WTC11 (cell line): ENCODE results near the gene PPP5C. TPM values are rescaled to one million over a fixed set of nuclear protein-coding genes. Genes with fewer than 3 reads are reported as not detected.
A peak's percentile ranks its signal among the peaks of the same experiment; 100 is the strongest.

Experiments used
- ATAC-seq: fragments of 200-7000 bp; cut with Tn5 transposase; 2 replicates; pipeline ENCODE4 v1.10.0; 2021; ENCODE audit warnings: mild to moderate bottlenecking, moderate library complexity
- CTCF ChIA-PET: fragments of 300-600 bp; sonication (Branson Sonifier 250); formaldehyde crosslinking; loops from one replicate; lab custom pipeline; 2021; ENCODE audit warnings: antibody characterized with exemption; lab: Charles Lee
- POLR2A ChIA-PET: fragments of 350-600 bp; sonication (Branson Sonifier 250); formaldehyde crosslinking; loops from one replicate; lab custom pipeline; 2021; ENCODE audit warnings: antibody characterized with exemption; lab: Charles Lee
- DNase-seq: peaks from one replicate; pipeline ENCODE4 v3.0.0; 2021; ENCODE audit warnings: low spot score
- H3K27ac Mint-ChIP-seq: 2 replicates; pipeline ENCODE4 v1.8.0; 2021; ENCODE audit warnings: mixed read lengths
- H3K27me3 Mint-ChIP-seq: 2 replicates; pipeline ENCODE4 v1.8.0; 2021; ENCODE audit warnings: low read depth, mild to moderate bottlenecking, moderate library complexity, mixed read lengths
- H3K36me3 Mint-ChIP-seq: 2 replicates; pipeline ENCODE4 v1.8.0; 2021; ENCODE audit warnings: mixed read lengths
- H3K4me1 Mint-ChIP-seq: 2 replicates; pipeline ENCODE4 v1.8.0; 2022; ENCODE audit warnings: mixed read lengths
- H3K4me3 Mint-ChIP-seq: 2 replicates; pipeline ENCODE4 v1.8.0; 2021; ENCODE audit warnings: mild to moderate bottlenecking, moderate library complexity, mixed read lengths
- H3K9me3 Mint-ChIP-seq: 2 replicates; pipeline ENCODE4 v1.8.0; 2021; ENCODE audit warnings: mixed read lengths
- CREM ChIP-seq: sonication (generic); formaldehyde crosslinking; IDR thresholded peaks from 2 replicates; pipeline ENCODE4 v1.8.1; 2022; ENCODE audit warnings: mild to moderate bottlenecking, missing genetic modification reagents, moderate library complexity
- ETV6 ChIP-seq: sonication (generic); formaldehyde crosslinking; IDR thresholded peaks from 2 replicates; pipeline ENCODE4 v1.8.1; 2022; ENCODE audit warnings: mild to moderate bottlenecking, missing genetic modification reagents
- RELA ChIP-seq: sonication (generic); formaldehyde crosslinking; IDR thresholded peaks from 2 replicates; pipeline ENCODE4 v1.8.1; 2022; ENCODE audit warnings: missing genetic modification reagents, mild to moderate bottlenecking, borderline replicate concordance
- SMAD4 ChIP-seq: sonication (generic); formaldehyde crosslinking; IDR thresholded peaks from 2 replicates; pipeline ENCODE4 v1.8.0; 2022; ENCODE audit warnings: mild to moderate bottlenecking, missing genetic modification reagents
- TEAD4 ChIP-seq: sonication (generic); formaldehyde crosslinking; IDR thresholded peaks from 2 replicates; pipeline ENCODE4 v1.8.0; 2022; ENCODE audit warnings: mild to moderate bottlenecking, missing genetic modification reagents
- ZBTB21 ChIP-seq: sonication (generic); formaldehyde crosslinking; IDR thresholded peaks from 2 replicates; pipeline ENCODE4 v1.8.1; 2023; ENCODE audit warnings: mild to moderate bottlenecking, missing genetic modification reagents, borderline replicate concordance
- ZNF121 ChIP-seq: sonication (generic); formaldehyde crosslinking; IDR thresholded peaks from 2 replicates; pipeline ENCODE4 v1.8.0; 2023; ENCODE audit warnings: missing genetic modification reagents
- ZNF232 ChIP-seq: sonication (generic); formaldehyde crosslinking; IDR thresholded peaks from 2 replicates; pipeline ENCODE4 v1.8.0; 2022; ENCODE audit warnings: mild to moderate bottlenecking, missing genetic modification reagents
- ZNF396 ChIP-seq: fragments of 250-450 bp; sonication (Bioruptor Pico); IDR thresholded peaks from 2 replicates; pipeline ENCODE4 v1.8.0; 2021; ENCODE audit warnings: mild to moderate bottlenecking, moderate library complexity, borderline replicate concordance
- ZNF671 ChIP-seq: fragments of 250-450 bp; sonication (Bioruptor Pico); IDR thresholded peaks from 2 replicates; pipeline ENCODE4 v1.8.0; 2021; ENCODE audit warnings: mild to moderate bottlenecking
- total RNA-seq: library from RNA; stranded (reverse); gene quantifications from 3 replicates; pipeline ENCODE4 v1.2.3, GENCODE V29; 2021
- TF ChIP-seq, protein P1 (sequence below): fragments of 200-600 bp; IDR thresholded peaks from 2 replicates; pipeline ENCODE4 v1.8.0; 2022; ENCODE audit warnings: antibody characterized with exemption
- TF ChIP-seq, protein P2 (sequence below): sonication (generic); formaldehyde crosslinking; IDR thresholded peaks from 2 replicates; pipeline ENCODE4 v1.8.0; 2022; ENCODE audit warnings: missing genetic modification reagents
- TF ChIP-seq, protein P3 (sequence below): sonication (generic); formaldehyde crosslinking; IDR thresholded peaks from 2 replicates; pipeline ENCODE4 v1.8.0; 2022; ENCODE audit warnings: mild to moderate bottlenecking, missing genetic modification reagents
- TF ChIP-seq, protein P4 (sequence below): sonication (generic); formaldehyde crosslinking; IDR thresholded peaks from 2 replicates; pipeline ENCODE4 v1.8.1; 2022; ENCODE audit warnings: low read depth, mild to moderate bottlenecking, moderate library complexity, missing genetic modification reagents, borderline replicate concordance
- TF ChIP-seq, protein P5 (sequence below): fragments of 250-450 bp; sonication (Bioruptor Pico); IDR thresholded peaks from 2 replicates; pipeline ENCODE4 v1.8.0; 2021; ENCODE audit warnings: mild to moderate bottlenecking
- TF ChIP-seq, protein P6 (sequence below): sonication (generic); formaldehyde crosslinking; IDR thresholded peaks from 2 replicates; pipeline ENCODE4 v1.8.1; 2023; ENCODE audit warnings: mild to moderate bottlenecking, missing genetic modification reagents, borderline replicate concordance

PPP5C gene
- total RNA-seq, 1 experiment from 2014 or later, result 107 TPM

DNA sequence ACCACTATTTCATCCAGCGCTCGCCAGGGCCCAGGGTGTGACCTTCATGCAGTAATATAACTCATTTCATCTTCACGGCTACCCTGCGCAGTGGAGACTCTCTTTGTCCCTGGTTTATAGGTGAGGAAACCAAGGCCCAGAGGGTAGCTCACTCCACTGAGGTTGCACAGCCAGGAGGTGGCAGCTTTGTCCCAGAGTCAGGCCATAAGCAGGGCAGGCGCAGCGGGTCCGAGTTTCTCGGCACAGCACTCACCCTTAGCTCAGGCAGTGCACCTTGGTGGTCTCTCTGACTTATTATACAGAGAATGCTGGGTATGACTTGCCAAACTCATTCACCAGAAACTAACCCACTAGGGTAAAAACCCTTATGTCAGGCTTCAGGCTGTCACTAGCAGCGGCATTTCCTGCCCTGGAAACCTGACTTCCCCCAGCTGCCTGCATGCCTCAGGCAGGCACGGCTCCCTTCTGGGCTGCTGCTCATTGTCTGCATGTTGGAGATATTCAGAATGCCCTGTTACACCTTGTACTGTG is 24.5 kb downstream of the PPP5C start:
- no peak for TF ChIP-seq TEAD4 (CRISPR knock-in tag)
- H3K4me1 Mint-ChIP-seq, result peaks cover 39% of the 10 kb centered on the region
- no peak overlapping the region for H3K4me3 Mint-ChIP-seq
- CTCF ChIA-PET, result interaction anchor here (0.6 to 3.4 kb wide), 19 partner anchors 10 to 294 kb away, joined by 3 to 35 read pairs (median 5); partner anchors contain the start of genes HIF3A and PPP5C
- H3K27me3 Mint-ChIP-seq, result no peaks in the 10 kb centered on the region
- no peaks in the 10 kb centered on the region for H3K9me3 Mint-ChIP-seq
- POLR2A ChIA-PET, result interaction anchor here (1.1 kb wide), 1 partner anchor 10 kb away, joined by 3 read pairs; no protein-coding TSS in a partner anchor
- peaks cover 17% of the 10 kb centered on the region for H3K36me3 Mint-ChIP-seq
- peak overlapping the region; percentile 97 for H3K27ac Mint-ChIP-seq
- 0 out of 2 replicates have a peak, but pooled peaks have one; percentile 3 for ATAC-seq
- no peak for DNase-seq

DNA sequence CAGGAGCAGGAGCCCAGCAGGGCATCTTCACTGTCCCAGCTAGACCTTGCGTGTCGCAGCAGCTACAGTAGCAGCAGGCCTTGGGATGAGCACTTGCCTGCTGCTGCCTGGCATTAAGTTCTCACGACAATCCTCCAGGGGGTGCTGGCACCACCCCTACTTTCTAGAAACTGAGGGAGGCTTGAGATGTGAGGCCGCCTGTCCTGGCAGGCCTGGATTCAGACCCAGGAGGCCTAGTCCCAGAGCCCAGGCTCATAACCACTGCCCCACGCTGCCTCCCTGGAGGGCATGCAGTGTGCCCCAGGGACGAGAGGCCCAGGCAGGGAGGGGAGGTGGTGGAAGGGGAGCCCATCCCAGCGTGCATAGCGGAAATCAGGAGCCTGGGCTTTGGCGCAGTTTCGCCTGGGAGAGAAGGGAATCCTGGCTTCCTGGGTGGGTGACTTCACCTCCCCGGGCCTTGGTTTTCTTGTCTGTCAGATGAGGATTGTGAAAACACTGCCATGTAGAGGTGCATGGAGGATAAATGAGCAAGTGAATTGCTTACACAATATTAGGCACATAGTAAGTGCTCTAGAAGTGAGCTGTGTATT is 26.1 kb downstream of the PPP5C start:
- DNase-seq, result peak; percentile 54
- no peaks in the 10 kb centered on the region for H3K9me3 Mint-ChIP-seq
- H3K27me3 Mint-ChIP-seq, result no peaks in the 10 kb centered on the region
- H3K27ac Mint-ChIP-seq, result peak overlapping the region; percentile 97
- ChIA-PET CTCF (interaction anchor here (0.6 to 3.8 kb wide), 39 partner anchors 9 to 296 kb away, joined by 3 to 35 read pairs (median 4); partner anchors contain the start of genes CCDC8, HIF3A, PNMA8B and PPP5C), POLR2A (no interaction called here)
- ATAC-seq, result peak; percentile 48
- H3K4me1 Mint-ChIP-seq, result peaks cover 39% of the 10 kb centered on the region
- H3K36me3 Mint-ChIP-seq, result peaks cover 33% of the 10 kb centered on the region
- H3K4me3 Mint-ChIP-seq, result peak overlapping the region; percentile 25
- TF ChIP-seq ZBTB21 (CRISPR knock-in tag) (peak; percentile 58; the same call in 1 of the 2 replicates), ETV6 (peak; percentile 36; the same call in 1 of the 2 replicates)
- TF ChIP-seq, protein P1, sequence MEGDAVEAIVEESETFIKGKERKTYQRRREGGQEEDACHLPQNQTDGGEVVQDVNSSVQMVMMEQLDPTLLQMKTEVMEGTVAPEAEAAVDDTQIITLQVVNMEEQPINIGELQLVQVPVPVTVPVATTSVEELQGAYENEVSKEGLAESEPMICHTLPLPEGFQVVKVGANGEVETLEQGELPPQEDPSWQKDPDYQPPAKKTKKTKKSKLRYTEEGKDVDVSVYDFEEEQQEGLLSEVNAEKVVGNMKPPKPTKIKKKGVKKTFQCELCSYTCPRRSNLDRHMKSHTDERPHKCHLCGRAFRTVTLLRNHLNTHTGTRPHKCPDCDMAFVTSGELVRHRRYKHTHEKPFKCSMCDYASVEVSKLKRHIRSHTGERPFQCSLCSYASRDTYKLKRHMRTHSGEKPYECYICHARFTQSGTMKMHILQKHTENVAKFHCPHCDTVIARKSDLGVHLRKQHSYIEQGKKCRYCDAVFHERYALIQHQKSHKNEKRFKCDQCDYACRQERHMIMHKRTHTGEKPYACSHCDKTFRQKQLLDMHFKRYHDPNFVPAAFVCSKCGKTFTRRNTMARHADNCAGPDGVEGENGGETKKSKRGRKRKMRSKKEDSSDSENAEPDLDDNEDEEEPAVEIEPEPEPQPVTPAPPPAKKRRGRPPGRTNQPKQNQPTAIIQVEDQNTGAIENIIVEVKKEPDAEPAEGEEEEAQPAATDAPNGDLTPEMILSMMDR, result peak; percentile 15; the same call in 1 of the 2 replicates
- TF ChIP-seq, protein P2, sequence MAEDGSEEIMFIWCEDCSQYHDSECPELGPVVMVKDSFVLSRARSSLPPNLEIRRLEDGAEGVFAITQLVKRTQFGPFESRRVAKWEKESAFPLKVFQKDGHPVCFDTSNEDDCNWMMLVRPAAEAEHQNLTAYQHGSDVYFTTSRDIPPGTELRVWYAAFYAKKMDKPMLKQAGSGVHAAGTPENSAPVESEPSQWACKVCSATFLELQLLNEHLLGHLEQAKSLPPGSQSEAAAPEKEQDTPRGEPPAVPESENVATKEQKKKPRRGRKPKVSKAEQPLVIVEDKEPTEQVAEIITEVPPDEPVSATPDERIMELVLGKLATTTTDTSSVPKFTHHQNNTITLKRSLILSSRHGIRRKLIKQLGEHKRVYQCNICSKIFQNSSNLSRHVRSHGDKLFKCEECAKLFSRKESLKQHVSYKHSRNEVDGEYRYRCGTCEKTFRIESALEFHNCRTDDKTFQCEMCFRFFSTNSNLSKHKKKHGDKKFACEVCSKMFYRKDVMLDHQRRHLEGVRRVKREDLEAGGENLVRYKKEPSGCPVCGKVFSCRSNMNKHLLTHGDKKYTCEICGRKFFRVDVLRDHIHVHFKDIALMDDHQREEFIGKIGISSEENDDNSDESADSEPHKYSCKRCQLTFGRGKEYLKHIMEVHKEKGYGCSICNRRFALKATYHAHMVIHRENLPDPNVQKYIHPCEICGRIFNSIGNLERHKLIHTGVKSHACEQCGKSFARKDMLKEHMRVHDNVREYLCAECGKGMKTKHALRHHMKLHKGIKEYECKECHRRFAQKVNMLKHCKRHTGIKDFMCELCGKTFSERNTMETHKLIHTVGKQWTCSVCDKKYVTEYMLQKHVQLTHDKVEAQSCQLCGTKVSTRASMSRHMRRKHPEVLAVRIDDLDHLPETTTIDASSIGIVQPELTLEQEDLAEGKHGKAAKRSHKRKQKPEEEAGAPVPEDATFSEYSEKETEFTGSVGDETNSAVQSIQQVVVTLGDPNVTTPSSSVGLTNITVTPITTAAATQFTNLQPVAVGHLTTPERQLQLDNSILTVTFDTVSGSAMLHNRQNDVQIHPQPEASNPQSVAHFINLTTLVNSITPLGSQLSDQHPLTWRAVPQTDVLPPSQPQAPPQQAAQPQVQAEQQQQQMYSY (CRISPR knock-in tag), result peak; percentile 36; the same call in 1 of the 2 replicates
- TF ChIP-seq, protein P3, sequence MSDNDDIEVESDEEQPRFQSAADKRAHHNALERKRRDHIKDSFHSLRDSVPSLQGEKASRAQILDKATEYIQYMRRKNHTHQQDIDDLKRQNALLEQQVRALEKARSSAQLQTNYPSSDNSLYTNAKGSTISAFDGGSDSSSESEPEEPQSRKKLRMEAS (CRISPR knock-in tag), result no peak

DNA sequence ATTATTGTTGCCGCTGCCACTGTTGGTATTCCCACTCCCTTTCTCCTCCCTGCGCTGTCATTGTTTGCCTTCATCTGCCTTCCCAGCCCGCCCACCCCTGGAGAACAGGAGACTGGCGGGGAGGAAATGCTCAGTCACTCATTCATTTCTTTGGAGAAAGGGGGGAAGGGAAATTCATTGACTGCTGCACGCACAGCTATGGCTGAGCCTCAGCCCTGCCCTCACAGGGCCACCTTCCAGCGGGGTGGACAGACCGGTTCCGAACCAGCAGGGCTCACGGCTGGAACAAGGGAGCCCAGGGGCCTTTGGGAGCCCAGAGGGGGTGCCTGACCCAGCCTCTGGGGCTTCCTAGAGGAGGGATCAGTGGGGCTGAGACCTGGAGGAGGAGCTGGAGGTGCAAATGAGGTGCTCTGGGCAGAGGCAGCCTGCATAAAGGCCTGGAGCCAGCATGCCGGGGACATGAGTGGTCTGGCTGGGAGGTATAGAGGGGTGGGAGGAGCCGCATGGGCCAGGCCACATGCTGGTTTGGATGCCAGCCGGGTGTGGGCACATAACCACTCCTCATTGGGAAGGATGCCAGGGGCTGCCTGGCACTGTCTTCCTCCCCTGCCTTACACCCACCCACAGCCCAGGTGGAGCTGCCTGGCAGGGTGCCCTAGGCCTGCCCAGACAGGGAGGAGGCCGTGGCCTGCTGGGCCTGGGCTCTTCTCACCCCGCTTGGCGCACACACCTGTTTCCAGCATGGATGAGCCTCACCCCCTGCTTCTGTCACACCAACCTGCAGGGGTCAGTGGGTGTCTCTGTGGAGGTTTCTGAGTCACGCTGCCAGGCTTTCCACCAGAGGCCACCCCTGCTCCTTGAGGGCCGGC is 26.8 kb downstream of the PPP5C start:
- Mint-ChIP-seq H3K4me1 (peaks cover 39% of the 10 kb centered on the region), H3K4me3 (peak overlapping the region; percentile 40), H3K36me3 (peaks cover 38% of the 10 kb centered on the region), H3K27me3 (no peaks in the 10 kb centered on the region), H3K27ac (peak overlapping the region; percentile 97), H3K9me3 (no peaks in the 10 kb centered on the region)
- peak; percentile 61 for DNase-seq
- ChIA-PET POLR2A (no interaction called here), CTCF (interaction anchor here (0.6 to 3.8 kb wide), 21 partner anchors 10 to 345 kb away, joined by 3 to 35 read pairs (median 4); partner anchors contain the start of gene PPP5C)
- peak; percentile 86 for ATAC-seq
- TF ChIP-seq ZNF121 (CRISPR knock-in tag), result no peak
- no peak for TF ChIP-seq ZNF396 (CRISPR knock-in tag)
- no peak for TF ChIP-seq SMAD4 (CRISPR knock-in tag)
- TF ChIP-seq, protein P4, sequence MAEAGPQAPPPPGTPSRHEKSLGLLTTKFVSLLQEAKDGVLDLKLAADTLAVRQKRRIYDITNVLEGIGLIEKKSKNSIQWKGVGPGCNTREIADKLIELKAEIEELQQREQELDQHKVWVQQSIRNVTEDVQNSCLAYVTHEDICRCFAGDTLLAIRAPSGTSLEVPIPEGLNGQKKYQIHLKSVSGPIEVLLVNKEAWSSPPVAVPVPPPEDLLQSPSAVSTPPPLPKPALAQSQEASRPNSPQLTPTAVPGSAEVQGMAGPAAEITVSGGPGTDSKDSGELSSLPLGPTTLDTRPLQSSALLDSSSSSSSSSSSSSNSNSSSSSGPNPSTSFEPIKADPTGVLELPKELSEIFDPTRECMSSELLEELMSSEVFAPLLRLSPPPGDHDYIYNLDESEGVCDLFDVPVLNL (CRISPR knock-in tag), result no peak
- TF ChIP-seq, protein P5, sequence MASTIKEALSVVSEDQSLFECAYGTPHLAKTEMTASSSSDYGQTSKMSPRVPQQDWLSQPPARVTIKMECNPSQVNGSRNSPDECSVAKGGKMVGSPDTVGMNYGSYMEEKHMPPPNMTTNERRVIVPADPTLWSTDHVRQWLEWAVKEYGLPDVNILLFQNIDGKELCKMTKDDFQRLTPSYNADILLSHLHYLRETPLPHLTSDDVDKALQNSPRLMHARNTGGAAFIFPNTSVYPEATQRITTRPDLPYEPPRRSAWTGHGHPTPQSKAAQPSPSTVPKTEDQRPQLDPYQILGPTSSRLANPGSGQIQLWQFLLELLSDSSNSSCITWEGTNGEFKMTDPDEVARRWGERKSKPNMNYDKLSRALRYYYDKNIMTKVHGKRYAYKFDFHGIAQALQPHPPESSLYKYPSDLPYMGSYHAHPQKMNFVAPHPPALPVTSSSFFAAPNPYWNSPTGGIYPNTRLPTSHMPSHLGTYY (CRISPR knock-in tag), result no peak
- 0 out of 2 replicates have a peak, but pooled peaks have one; percentile 6 for TF ChIP-seq CREM (CRISPR knock-in tag)
- no peak for TF ChIP-seq RELA (CRISPR knock-in tag)
- TF ChIP-seq ZNF671 (CRISPR knock-in tag), result no peak
- no peak for TF ChIP-seq ZNF232 (CRISPR knock-in tag)
- TF ChIP-seq, protein P6, sequence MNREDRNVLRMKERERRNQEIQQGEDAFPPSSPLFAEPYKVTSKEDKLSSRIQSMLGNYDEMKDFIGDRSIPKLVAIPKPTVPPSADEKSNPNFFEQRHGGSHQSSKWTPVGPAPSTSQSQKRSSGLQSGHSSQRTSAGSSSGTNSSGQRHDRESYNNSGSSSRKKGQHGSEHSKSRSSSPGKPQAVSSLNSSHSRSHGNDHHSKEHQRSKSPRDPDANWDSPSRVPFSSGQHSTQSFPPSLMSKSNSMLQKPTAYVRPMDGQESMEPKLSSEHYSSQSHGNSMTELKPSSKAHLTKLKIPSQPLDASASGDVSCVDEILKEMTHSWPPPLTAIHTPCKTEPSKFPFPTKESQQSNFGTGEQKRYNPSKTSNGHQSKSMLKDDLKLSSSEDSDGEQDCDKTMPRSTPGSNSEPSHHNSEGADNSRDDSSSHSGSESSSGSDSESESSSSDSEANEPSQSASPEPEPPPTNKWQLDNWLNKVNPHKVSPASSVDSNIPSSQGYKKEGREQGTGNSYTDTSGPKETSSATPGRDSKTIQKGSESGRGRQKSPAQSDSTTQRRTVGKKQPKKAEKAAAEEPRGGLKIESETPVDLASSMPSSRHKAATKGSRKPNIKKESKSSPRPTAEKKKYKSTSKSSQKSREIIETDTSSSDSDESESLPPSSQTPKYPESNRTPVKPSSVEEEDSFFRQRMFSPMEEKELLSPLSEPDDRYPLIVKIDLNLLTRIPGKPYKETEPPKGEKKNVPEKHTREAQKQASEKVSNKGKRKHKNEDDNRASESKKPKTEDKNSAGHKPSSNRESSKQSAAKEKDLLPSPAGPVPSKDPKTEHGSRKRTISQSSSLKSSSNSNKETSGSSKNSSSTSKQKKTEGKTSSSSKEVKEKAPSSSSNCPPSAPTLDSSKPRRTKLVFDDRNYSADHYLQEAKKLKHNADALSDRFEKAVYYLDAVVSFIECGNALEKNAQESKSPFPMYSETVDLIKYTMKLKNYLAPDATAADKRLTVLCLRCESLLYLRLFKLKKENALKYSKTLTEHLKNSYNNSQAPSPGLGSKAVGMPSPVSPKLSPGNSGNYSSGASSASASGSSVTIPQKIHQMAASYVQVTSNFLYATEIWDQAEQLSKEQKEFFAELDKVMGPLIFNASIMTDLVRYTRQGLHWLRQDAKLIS (CRISPR knock-in tag), result no peak
